Prostate gland (tissue), 2 donors: ENCODE measurements around the gene TAPBPL. TPM values are rescaled to one million over a fixed set of nuclear protein-coding genes. Genes with fewer than 3 reads are reported as not detected.
"Not testable (repeated sequence)": the region's sequence is repeated elsewhere in the genome, so short reads cannot be mapped to it uniquely, and the experiment has no call there.

Experiments
- DNase-seq: peaks from one replicate; pipeline ENCODE4 v3.0.0-alpha.2; 2019; ENCODE audit warnings: low spot score
- H3K27ac ChIP-seq, 2 donors: fragments of 200-600 bp; sonication (generic); 2 replicates each; pipeline ENCODE4 v1.5.1; 2017 to 2019
- H3K27me3 ChIP-seq: fragments of 200-600 bp; sonication (generic); replicated peaks from 2 replicates; pipeline ENCODE4 v1.5.1; 2019; ENCODE audit not compliant: insufficient read depth
- H3K36me3 ChIP-seq, 2 donors: fragments of 200-600 bp; sonication (generic); 1 replicate in 1 of 2; 2 replicates in 1 of 2; pipeline versions ENCODE4 v1.5.1 to v1.8.1; 2017 to 2019
- H3K4me1 ChIP-seq: fragments of 200-600 bp; sonication (generic); replicated peaks from 2 replicates; pipeline ENCODE4 v1.5.1; 2019
- H3K4me3 ChIP-seq, 2 donors: fragments of 200-600 bp; sonication (generic); 2 replicates each; pipeline ENCODE4 v1.5.1; 2017 to 2019
- H3K9me3 ChIP-seq: fragments of 200-600 bp; sonication (generic); 2 replicates; pipeline ENCODE4 v1.5.1; 2017
- POLR2A ChIP-seq: fragments of 450-650 bp; IDR thresholded peaks from one replicate; pipeline ENCODE4 v1.6.1; 2016; ENCODE audit warnings: antibody characterized with exemption, mild to moderate bottlenecking
- POLR2AphosphoS5 ChIP-seq: sonication (generic); formaldehyde crosslinking; IDR thresholded peaks from one replicate; pipeline ENCODE4 v1.6.1; 2017; ENCODE audit warnings: antibody characterized with exemption
- WGBS: methylation state at CpG from one replicate; pipeline ENCODE4 v1.1.5; 2018; 5-methylcytosine and 5-hydroxymethylcytosine counted together
- intact Hi-C: fragments of 100-400 bp; cut with DNase I; formaldehyde crosslinking; loops from one replicate; pipeline ENCODE4 v1.14.2; 2022
- total RNA-seq, 2 donors: library from RNA; depleted of rRNA; stranded (reverse); fragments of >200 nt; gene quantifications; one replicate each; pipeline ENCODE4 v1.1.0, GENCODE V29; 2016
- TF ChIP-seq, protein P1 (sequence below), 4 experiments: fragments of 200-600 bp in 2 of 4; fragments of 450-650 bp in 2 of 4; sonication (generic) in 2 of 4; IDR thresholded peaks; 1 replicate in 3 of 4; 2 replicates in 1 of 4; pipeline ENCODE4 v1.5.1; 2016 to 2019; ENCODE audit warnings: antibody characterized with exemption in 4 of 4, mild to moderate bottlenecking in 2 of 4, moderate library complexity in 2 of 4

TAPBPL gene
- total RNA-seq, 2 donors from 2014 or later, result 31.6 to 39.9 TPM

DNA sequence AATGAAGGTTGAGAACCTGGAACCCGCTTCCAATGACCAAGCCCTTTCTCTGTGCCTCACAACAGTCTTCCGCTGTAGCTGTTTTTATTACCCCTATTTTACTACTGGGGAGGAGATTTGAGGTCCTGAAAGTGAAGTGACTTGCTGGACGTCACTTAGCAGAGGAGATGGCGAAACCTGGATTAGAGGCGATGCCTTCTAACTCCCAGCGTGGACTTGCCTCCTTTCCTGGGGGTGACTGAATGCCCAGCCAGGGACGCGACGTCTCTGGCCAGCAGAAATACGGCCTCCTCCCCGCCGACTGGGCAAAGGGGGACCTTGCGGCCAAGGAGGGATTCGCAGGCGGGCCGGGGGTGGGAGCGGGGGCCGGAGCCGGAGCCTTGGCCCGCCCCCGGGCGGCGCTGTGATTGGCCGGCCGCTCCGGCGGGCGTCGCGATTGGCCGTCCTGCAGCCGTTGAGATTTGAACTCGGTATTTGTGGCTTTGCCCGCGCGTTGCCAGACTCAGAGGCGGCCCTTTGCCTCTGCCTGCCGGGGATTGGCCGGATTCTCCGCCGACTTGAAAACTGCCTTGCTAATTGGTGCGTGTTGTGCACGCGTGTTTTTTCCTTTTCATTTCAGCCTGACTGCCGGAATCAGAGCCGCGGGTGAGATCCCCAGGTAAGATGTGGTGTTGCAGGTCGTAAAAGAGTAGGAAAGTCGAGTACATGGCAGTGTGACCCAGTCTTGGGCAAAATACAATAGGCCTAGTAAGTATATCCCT is 41.8 kb downstream of the TAPBPL start, which contains the start of gene NCAPD2:
NCAPD2 (plus strand) TSS at position 606 of the 761 bp plus-strand sequence. CDS start 997 bp downstream, outside the sequence.
- Histone ChIP-seq H3K27me3 (no peaks in the 10 kb centered on the region), H3K9me3 (no peaks in the 10 kb centered on the region), H3K4me1 (no peaks in the 10 kb centered on the region), H3K36me3 (no peaks in the 10 kb centered on the region), H3K4me3 (peak within 1 kb of the TSS; percentile 64 to 69), H3K27ac (peak within 1 kb of the TSS; percentile 94 to 96)
- under 1% methylated on average over 49 of the region's 49 CpGs for WGBS
- TF ChIP-seq POLR2A, result peak; percentile 28
- peak; percentile 64 for TF ChIP-seq POLR2AphosphoS5
- TF ChIP-seq, protein P1, sequence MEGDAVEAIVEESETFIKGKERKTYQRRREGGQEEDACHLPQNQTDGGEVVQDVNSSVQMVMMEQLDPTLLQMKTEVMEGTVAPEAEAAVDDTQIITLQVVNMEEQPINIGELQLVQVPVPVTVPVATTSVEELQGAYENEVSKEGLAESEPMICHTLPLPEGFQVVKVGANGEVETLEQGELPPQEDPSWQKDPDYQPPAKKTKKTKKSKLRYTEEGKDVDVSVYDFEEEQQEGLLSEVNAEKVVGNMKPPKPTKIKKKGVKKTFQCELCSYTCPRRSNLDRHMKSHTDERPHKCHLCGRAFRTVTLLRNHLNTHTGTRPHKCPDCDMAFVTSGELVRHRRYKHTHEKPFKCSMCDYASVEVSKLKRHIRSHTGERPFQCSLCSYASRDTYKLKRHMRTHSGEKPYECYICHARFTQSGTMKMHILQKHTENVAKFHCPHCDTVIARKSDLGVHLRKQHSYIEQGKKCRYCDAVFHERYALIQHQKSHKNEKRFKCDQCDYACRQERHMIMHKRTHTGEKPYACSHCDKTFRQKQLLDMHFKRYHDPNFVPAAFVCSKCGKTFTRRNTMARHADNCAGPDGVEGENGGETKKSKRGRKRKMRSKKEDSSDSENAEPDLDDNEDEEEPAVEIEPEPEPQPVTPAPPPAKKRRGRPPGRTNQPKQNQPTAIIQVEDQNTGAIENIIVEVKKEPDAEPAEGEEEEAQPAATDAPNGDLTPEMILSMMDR (IDR thresholded peaks at IDR 0.05), result peak; percentile 17 to 69 (median 53)
- DNase-seq, result peak; percentile 95
- intact Hi-C loops, result loop anchor here (2.0 to 5.0 kb wide), 2 partner anchors 41 kb away; partner anchors contain the start of genes GAPDH and TAPBPL

- TF ChIP-seq, protein P1 (IDR thresholded peaks at IDR 0.05), result no peak
- TF ChIP-seq POLR2AphosphoS5 (no peak), POLR2A (no peak)
- no peaks in the 10 kb centered on the region for H3K4me1 ChIP-seq
- WGBS, result under 1% methylated on average over 14 of the region's 14 CpGs
- H3K9me3 ChIP-seq, result no peaks in the 10 kb centered on the region
- H3K36me3 ChIP-seq, result no peaks in the 10 kb centered on the region
- H3K27ac ChIP-seq, result peak overlapping the region in 1 of 2 donors; percentile 96
- intact Hi-C loops, result loop anchor here (5.0 kb wide), 1 partner anchor 42 kb away; the partner anchor contains the start of gene TAPBPL
- no peak for DNase-seq
- no peaks in the 10 kb centered on the region for H3K27me3 ChIP-seq
- H3K4me3 ChIP-seq, result peak overlapping the region; percentile 64 to 69
Observed at GRCh38 chr12:6494258-6494743, 42.5 kb downstream of the TAPBPL start.

GRCh38 chr12:6494968-6495367 is 43.1 kb downstream of the TAPBPL start:
- Histone ChIP-seq H3K9me3 (no peaks in the 10 kb centered on the region), H3K4me3 (no peak overlapping the region), H3K4me1 (no peaks in the 10 kb centered on the region), H3K27ac (no peak overlapping the region), H3K36me3 (no peaks in the 10 kb centered on the region), H3K27me3 (no peaks in the 10 kb centered on the region)
- DNase-seq, result no peak
- intact Hi-C loops, result loop anchor here (5.0 kb wide), 1 partner anchor 43 kb away; the partner anchor contains the start of gene TAPBPL
- TF ChIP-seq, protein P1 (IDR thresholded peaks at IDR 0.05), result no peak
- no peak for TF ChIP-seq POLR2AphosphoS5
- TF ChIP-seq POLR2A, result no peak
- WGBS, result 26% methylated on average over 1 of the region's 1 CpG

- H3K27me3 ChIP-seq, intact Hi-C loops, H3K4me1 ChIP-seq, H3K4me3 ChIP-seq, H3K36me3 ChIP-seq, H3K9me3 ChIP-seq, DNase-seq, H3K27ac ChIP-seq: not testable (repeated sequence)
- WGBS, result 72% methylated on average over 3 of the region's 3 CpGs
Observed at GRCh38 chr12:6497291-6497690, 45.4 kb downstream of the TAPBPL start.

- no peaks in the 10 kb centered on the region for H3K9me3 ChIP-seq
- no peak overlapping the region for H3K4me3 ChIP-seq
- H3K27ac ChIP-seq, result no peak overlapping the region
- intact Hi-C loops, result no loop called here
- H3K36me3 ChIP-seq, result no peaks in the 10 kb centered on the region
- no peak for DNase-seq
- WGBS, result 83% methylated on average over 2 of the region's 2 CpGs
- no peak for TF ChIP-seq POLR2AphosphoS5
- no peak for TF ChIP-seq POLR2A
- TF ChIP-seq, protein P1 (IDR thresholded peaks at IDR 0.05), result no peak
- H3K27me3 ChIP-seq, result no peaks in the 10 kb centered on the region
- H3K4me1 ChIP-seq, result no peaks in the 10 kb centered on the region
Observed at GRCh38 chr12:6500466-6500865, 48.6 kb downstream of the TAPBPL start.
